DND-41 (cell line): ENCODE measurements around the gene UBC.
"Not testable (repeated sequence)": the region's sequence is repeated elsewhere in the genome, so short reads cannot be mapped to it uniquely, and the experiment has no call there.

Experiments used
- CTCF ChIP-seq: IDR thresholded peaks from 2 replicates; pipeline ENCODE4 v1.5.1; 2012; ENCODE audit warnings: borderline replicate concordance, low read length, moderate library complexity, mild to moderate bottlenecking; ENCODE audit not compliant: poor library complexity, severe bottlenecking; ENCODE audit errors: extremely low read depth
- EZH2 ChIP-seq: IDR thresholded peaks from 3 replicates; pipeline ENCODE4 v1.6.1; 2012; ENCODE audit warnings: borderline replicate concordance, low read depth, mild to moderate bottlenecking, moderate library complexity, low read length, inconsistent platforms; ENCODE audit not compliant: severe bottlenecking

- not testable (repeated sequence) for TF ChIP-seq CTCF, EZH2
These were observed 2.9 kb downstream of the UBC start for GRCh38 chr12:124911521-124911920.
